Endothelial cell of umbilical vein (primary cell): ENCODE data around the gene DNAJC6. TPM values are rescaled to one million over a fixed set of nuclear protein-coding genes. Genes with fewer than 3 reads are reported as not detected.

Source experiments
- BruUV-seq: library from RNA; stranded (reverse); fragments of 400-500 nt; replicated peaks from 2 replicates; lab custom pipeline; 2021; lab: Mats Ljungman, UMichigan
- CTCF ChIA-PET: fragments of 300-600, 350-600 bp; sonication (Branson Sonifier 250); formaldehyde crosslinking; loops from one replicate; lab custom pipeline; 2021; ENCODE audit warnings: antibody characterized with exemption, inconsistent platforms; lab: Charles Lee
- POLR2A ChIA-PET: fragments of 300-600, 350-600 bp; sonication (Branson Sonifier 250); formaldehyde crosslinking; loops from one replicate; lab custom pipeline; 2021; ENCODE audit warnings: antibody characterized with exemption, inconsistent platforms; lab: Charles Lee
- DNase-seq: peaks from one replicate; pipeline ENCODE4 v3.0.0-alpha.2; 2011; ENCODE audit warnings: low read depth, low spot score
- FAIRE-seq: peaks from 2 replicates; lab custom pipeline; 2011; peaks lifted over from hg19 to GRCh38; lab: Jason Lieb, UNC
- H2AFZ ChIP-seq: 2 replicates; pipeline ENCODE4 v1.6.0; 2012; ENCODE audit warnings: low read depth, low read length, control low read depth, inconsistent platforms
- H3K27ac ChIP-seq: 2 replicates; pipeline ENCODE4 v1.5.1; 2011; ENCODE audit warnings: low read depth, mild to moderate bottlenecking, control low read depth, low read length, moderate library complexity; ENCODE audit not compliant: insufficient read depth
- H3K27me3 ChIP-seq, 2 experiments: 2 replicates each; pipeline versions ENCODE4 v1.6.0 to v1.6.1; 2011; ENCODE audit warnings: low read length in 2 of 2, mixed read lengths in 1 of 2; ENCODE audit not compliant: control insufficient read depth in 2 of 2, insufficient read depth in 2 of 2
- H3K36me3 ChIP-seq, 2 experiments: 2 replicates in 1 of 2; 3 replicates in 1 of 2; pipeline ENCODE4 v1.5.1; 2011; ENCODE audit warnings: low read length in 2 of 2, mild to moderate bottlenecking in 1 of 2, moderate library complexity in 1 of 2; ENCODE audit not compliant: control insufficient read depth in 2 of 2, insufficient read depth in 2 of 2; ENCODE audit errors: extremely low read depth in 1 of 2
- H3K4me1 ChIP-seq: 3 replicates; pipeline ENCODE4 v1.5.1; 2011; ENCODE audit warnings: mild to moderate bottlenecking, low read length; ENCODE audit not compliant: control insufficient read depth, insufficient read depth; ENCODE audit errors: extremely low read depth
- H3K4me2 ChIP-seq: 2 replicates; pipeline ENCODE4 v1.6.1; 2011; ENCODE audit warnings: low read length, control low read depth, mixed read lengths; ENCODE audit not compliant: insufficient read depth
- H3K4me3 ChIP-seq, 3 experiments: fragments of 200-600 bp in 1 of 3; sonication (generic), shearing (Covaris generic) in 1 of 3; replicated peaks in 1 of 3; 2 replicates each; pipeline ENCODE4 v1.5.1; 2011 to 2016; ENCODE audit warnings: control low read depth in 3 of 3, low read length in 3 of 3, mild to moderate bottlenecking in 2 of 3, inconsistent platforms in 1 of 3, low read depth in 1 of 3, moderate library complexity in 1 of 3; ENCODE audit not compliant: insufficient read depth in 1 of 3
- H3K79me2 ChIP-seq: 2 replicates; pipeline ENCODE4 v1.6.0; 2012; ENCODE audit warnings: low read length, inconsistent platforms; ENCODE audit not compliant: control insufficient read depth, insufficient read depth
- H3K9ac ChIP-seq: replicated peaks from 2 replicates; pipeline ENCODE3; 2011; ENCODE audit warnings: low read length, control low read depth; ENCODE audit not compliant: insufficient read depth; ENCODE audit errors: extremely low read depth
- H3K9me1 ChIP-seq: replicated peaks from 3 replicates; pipeline ENCODE4 v1.6.0; 2011; ENCODE audit warnings: mild to moderate bottlenecking, low read length; ENCODE audit not compliant: control insufficient read depth, insufficient read depth; ENCODE audit errors: extremely low read depth
- H3K9me3 ChIP-seq: replicated peaks from 2 replicates; pipeline ENCODE4 v1.5.1; 2012; ENCODE audit warnings: low read length, inconsistent platforms; ENCODE audit not compliant: control insufficient read depth, insufficient read depth
- H4K20me1 ChIP-seq: replicated peaks from 2 replicates; pipeline ENCODE3; 2011; ENCODE audit warnings: mild to moderate bottlenecking, low read length; ENCODE audit not compliant: control insufficient read depth, insufficient read depth; ENCODE audit errors: extremely low read depth
- CTCF ChIP-seq, 2 donors: IDR thresholded peaks; 1 replicate in 1 of 2; 2 replicates in 1 of 2; pipeline ENCODE4 v1.5.1; 2011; ENCODE audit warnings: low read length in 2 of 2, mild to moderate bottlenecking in 2 of 2, moderate library complexity in 2 of 2, control low read depth in 1 of 2, inconsistent platforms in 1 of 2, low read depth in 1 of 2; ENCODE audit not compliant: insufficient read depth in 1 of 2; ENCODE audit errors: extremely low read depth in 1 of 2
- EZH2 ChIP-seq: IDR thresholded peaks from 2 replicates; pipeline ENCODE4 v1.6.1; 2012; ENCODE audit warnings: borderline replicate concordance, low read depth, mild to moderate bottlenecking, moderate library complexity, low read length, inconsistent platforms; ENCODE audit not compliant: severe bottlenecking
- FOS ChIP-seq: IDR thresholded peaks from 2 replicates; pipeline ENCODE4 v1.6.1; 2011; ENCODE audit warnings: mild to moderate bottlenecking, low read length, moderate library complexity, borderline replicate concordance; ENCODE audit not compliant: insufficient read depth
- GATA2 ChIP-seq: IDR thresholded peaks from 2 replicates; pipeline ENCODE4 v1.7.0; 2011; ENCODE audit warnings: low read depth, mild to moderate bottlenecking, moderate library complexity, mixed read lengths, low read length; ENCODE audit not compliant: insufficient read length, insufficient read depth
- JUN ChIP-seq: IDR thresholded peaks from 2 replicates; pipeline ENCODE4 v1.6.1; 2011; ENCODE audit warnings: borderline replicate concordance, low read depth; ENCODE audit not compliant: insufficient read length, insufficient read depth
- MYC ChIP-seq: IDR thresholded peaks from one replicate; pipeline ENCODE4 v1.6.1; 2011; ENCODE audit warnings: mild to moderate bottlenecking, low read depth, low read length
- POLR2A ChIP-seq: IDR thresholded peaks from 2 replicates; pipeline ENCODE4 v1.6.1; 2012; ENCODE audit warnings: low read depth, mild to moderate bottlenecking, control low read depth, low read length
- POLR2AphosphoS5 ChIP-seq: IDR thresholded peaks from 2 replicates; pipeline ENCODE4 v1.6.1; 2012; ENCODE audit warnings: low read depth, mild to moderate bottlenecking, control low read depth, low read length, moderate library complexity; ENCODE audit not compliant: insufficient read depth
- dilution Hi-C: fragments of 300-500 bp; cut with MboI; formaldehyde crosslinking; loops from one replicate; pipeline ENCODE4 v1.15.0; 2019; ENCODE audit warnings: low sequenced_read_pairs; ENCODE audit not compliant: extremely low pct_ligation_motif_present
- intact Hi-C: fragments of 100-400 bp; cut with micrococcal nuclease; formaldehyde crosslinking; loops from one replicate; pipeline ENCODE4 v1.10.0; 2022
- polyA plus RNA-seq, 4 experiments: library from polyadenylated mRNA; depleted of rRNA in 3 of 4; stranded (reverse) in 3 of 4; unstranded in 1 of 4; fragments of >200 nt; gene quantifications; 2 replicates each; pipeline versions ENCODE4 v1.2.1 to v1.2.3, GENCODE V29; 2011 to 2012; ENCODE audit warnings: missing spikeins in 1 of 4
- total RNA-seq: library from RNA; stranded (reverse); gene quantifications from 2 replicates; pipeline ENCODE4 v1.2.3, GENCODE V29; 2021
- TF ChIP-seq, protein P1 (sequence below): IDR thresholded peaks from 2 replicates; pipeline ENCODE4 v1.6.1; 2011; ENCODE audit not compliant: insufficient read depth, insufficient read length

The DNAJC6 gene
- total and polyA plus RNA-seq, 2 donors (not counting 3 experiments of a cell fraction or from before 2014, with no cell fraction given), result 2.3 to 4.9 TPM

GRCh38 chr1:65399003-65399402 is 89.7 kb downstream of the DNAJC6 start:
- dilution Hi-C loops (no loop called here), intact Hi-C loops (no loop called here)
- Histone ChIP-seq H3K79me2 (no peaks in the 10 kb centered on the region), H3K4me2 (no peak overlapping the region), H3K9me1 (no peaks in the 10 kb centered on the region), H3K9me3 (no peaks in the 10 kb centered on the region), H3K36me3 (peaks cover 0 to 2% of the 10 kb centered on the region in 2 experiments), H2AFZ (no peak overlapping the region), H3K4me3 (no peak overlapping the region), H3K4me1 (peaks cover under 1% of the 10 kb centered on the region), H3K9ac (no peak overlapping the region), H3K27ac (no peak overlapping the region), H3K27me3 (no peaks in the 10 kb centered on the region), H4K20me1 (no peaks in the 10 kb centered on the region)
- no peak for TF ChIP-seq FOS
- TF ChIP-seq EZH2, result no peak
- no peak for TF ChIP-seq JUN
- TF ChIP-seq CTCF (IDR thresholded peaks at IDR 0.05; ENCODE audit: extremely low read depth in 1 of 2, insufficient read depth in 1 of 2, low read depth in 1 of 2, low read length in 2 of 2), result no peak
- no peak for TF ChIP-seq MYC
- POLR2A ChIA-PET, result no interaction called here
- BruUV-seq, result no TSS peak
- FAIRE-seq, result no peak
- CTCF ChIA-PET, result interaction anchor here (1.2 kb wide), 1 partner anchor 289 kb away, joined by 4 read pairs; no protein-coding TSS in a partner anchor
- DNase-seq, result no peak

GRCh38 chr1:65401612-65402011 is 92.3 kb downstream of the DNAJC6 start:
- Histone ChIP-seq H4K20me1 (no peaks in the 10 kb centered on the region), H2AFZ (no peak overlapping the region), H3K4me1 (no peaks in the 10 kb centered on the region), H3K9ac (no peak overlapping the region), H3K27me3 (no peaks in the 10 kb centered on the region), H3K9me3 (no peaks in the 10 kb centered on the region), H3K9me1 (no peaks in the 10 kb centered on the region), H3K4me3 (no peak overlapping the region), H3K36me3 (peaks cover 0 to 2% of the 10 kb centered on the region in 2 experiments), H3K4me2 (no peak overlapping the region), H3K79me2 (no peaks in the 10 kb centered on the region), H3K27ac (no peak overlapping the region)
- intact Hi-C loops (no loop called here), dilution Hi-C loops (no loop called here)
- CTCF ChIA-PET, result interaction anchor here (1.3 kb wide), 1 partner anchor 286 kb away, joined by 3 read pairs; no protein-coding TSS in a partner anchor
- no TSS peak for BruUV-seq
- FAIRE-seq (no peak), DNase-seq (no peak)
- TF ChIP-seq POLR2A (no peak), JUN (no peak), POLR2AphosphoS5 (no peak), FOS (no peak), EZH2 (no peak), GATA2 (no peak), CTCF (IDR thresholded peaks at IDR 0.05; ENCODE audit: extremely low read depth in 1 of 2, insufficient read depth in 1 of 2, low read depth in 1 of 2, low read length in 2 of 2) (no peak), MYC (no peak)
- TF ChIP-seq, protein P1, sequence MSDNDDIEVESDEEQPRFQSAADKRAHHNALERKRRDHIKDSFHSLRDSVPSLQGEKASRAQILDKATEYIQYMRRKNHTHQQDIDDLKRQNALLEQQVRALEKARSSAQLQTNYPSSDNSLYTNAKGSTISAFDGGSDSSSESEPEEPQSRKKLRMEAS, result no peak
- POLR2A ChIA-PET, result no interaction called here
